GM23248 (cell line): ENCODE data around the gene VPS13D. TPM values are rescaled to one million over a fixed set of nuclear protein-coding genes. Genes with fewer than 3 reads are reported as not detected.

Experiments
- DNase-seq: peaks from one replicate; pipeline ENCODE4 v3.0.0-alpha.2; 2015
- H2AFZ ChIP-seq: fragments of 200-600 bp; sonication (generic); 2 replicates; pipeline ENCODE4 v1.6.1; 2016; ENCODE audit warnings: antibody characterized with exemption
- H3F3A ChIP-seq: fragments of 200-600 bp; sonication (generic); 2 replicates; pipeline ENCODE4 v1.6.1; 2016; ENCODE audit warnings: mild to moderate bottlenecking, antibody characterized with exemption, mixed run types; ENCODE audit not compliant: insufficient read depth
- H3K27ac ChIP-seq: fragments of 200-600 bp; sonication (generic); 2 replicates; pipeline ENCODE4 v1.5.1; 2016; ENCODE audit warnings: mild to moderate bottlenecking
- H3K27me3 ChIP-seq: fragments of 200-600 bp; sonication (generic); replicated peaks from 2 replicates; pipeline ENCODE4 v1.6.1; 2016; ENCODE audit warnings: mild to moderate bottlenecking; ENCODE audit not compliant: insufficient read depth
- H3K36me3 ChIP-seq: fragments of 200-600 bp; sonication (generic); 2 replicates; pipeline ENCODE4 v1.6.1; 2016; ENCODE audit warnings: low read depth, mild to moderate bottlenecking
- H3K4me1 ChIP-seq: fragments of 200-600 bp; sonication (generic); 2 replicates; pipeline ENCODE4 v1.6.1; 2016; ENCODE audit warnings: mild to moderate bottlenecking; ENCODE audit not compliant: insufficient read depth
- H3K4me2 ChIP-seq: fragments of 200-600 bp; sonication (generic); one replicate; pipeline ENCODE4 v1.6.1; 2016; ENCODE audit warnings: mild to moderate bottlenecking; ENCODE audit not compliant: unreplicated experiment
- H3K4me3 ChIP-seq: fragments of 200-600 bp; sonication (generic); 2 replicates; pipeline ENCODE4 v1.5.1; 2016; ENCODE audit warnings: mild to moderate bottlenecking
- H3K79me2 ChIP-seq: fragments of 200-600 bp; sonication (generic); 2 replicates; pipeline ENCODE4 v1.6.1; 2016; ENCODE audit warnings: mild to moderate bottlenecking; ENCODE audit not compliant: insufficient read depth
- H3K9ac ChIP-seq: fragments of 200-600 bp; sonication (generic); 2 replicates; pipeline ENCODE4 v1.6.1; 2016; ENCODE audit warnings: mild to moderate bottlenecking
- H3K9me2 ChIP-seq: fragments of 200-600 bp; sonication (generic); 2 replicates; pipeline ENCODE4 v1.6.1; 2016; ENCODE audit warnings: mixed run types, mild to moderate bottlenecking, moderate library complexity; ENCODE audit not compliant: insufficient read depth
- H3K9me3 ChIP-seq: fragments of 200-600 bp; sonication (generic); one replicate; pipeline ENCODE4 v1.6.1; 2017; ENCODE audit warnings: low read depth
- H4K20me1 ChIP-seq: fragments of 200-600 bp; sonication (generic); 2 replicates; pipeline ENCODE4 v1.6.0; 2016; ENCODE audit not compliant: insufficient read depth
- EZH2 ChIP-seq: fragments of 200-600 bp; sonication (generic); IDR thresholded peaks from 2 replicates; pipeline ENCODE4 v1.6.1; 2018; ENCODE audit warnings: antibody characterized with exemption, mild to moderate bottlenecking; ENCODE audit not compliant: insufficient read depth, poor library complexity, severe bottlenecking
- EZH2phosphoT487 ChIP-seq: fragments of 200-600 bp; sonication (generic); IDR thresholded peaks from 2 replicates; pipeline ENCODE4 v1.6.1; 2018; ENCODE audit warnings: antibody characterized with exemption, moderate library complexity, mild to moderate bottlenecking, low read depth; ENCODE audit not compliant: insufficient read depth
- WGBS, 2 experiments: methylation state at CpG; one replicate each; pipeline ENCODE4 v1.1.6; 2015 to 2017; ENCODE audit warnings: low lambda C conversion rate in 2 of 2, low coverage in 1 of 2; ENCODE audit errors: missing lambda C conversion rate in 2 of 2; 5-methylcytosine and 5-hydroxymethylcytosine counted together
- in situ Hi-C: fragments of 300-500 bp; cut with MboI; formaldehyde crosslinking; loops from 2 replicates; pipeline ENCODE4 v1.15.0; 2020
- polyA plus RNA-seq: library from polyadenylated mRNA; unstranded; fragments of >200 nt; fragmentation: Nextera tagmentation; extraction: Ambion mirVana; gene quantifications from 2 replicates; pipeline ENCODE4 v1.2.1, GENCODE V29; 2016
- total RNA-seq: library from RNA; depleted of rRNA; stranded (reverse); fragments of >200 nt; shearing (Covaris generic); gene quantifications from 2 replicates; pipeline ENCODE4 v1.2.3, GENCODE V29; 2014

VPS13D gene
- total and polyA plus RNA-seq, 2 experiments from 2014 or later: 6.8 to 16.4 TPM

- Histone ChIP-seq H3K4me3 (no peak overlapping the region), H3K27me3 (no peaks in the 10 kb centered on the region), H3F3A (no peaks in the 10 kb centered on the region), H2AFZ (no peak overlapping the region), H3K36me3 (no peaks in the 10 kb centered on the region), H3K9me3 (no peaks in the 10 kb centered on the region), H3K9ac (no peak overlapping the region), H4K20me1 (no peaks in the 10 kb centered on the region), H3K9me2 (no peaks in the 10 kb centered on the region), H3K27ac (no peak overlapping the region), H3K4me1 (peaks cover 22% of the 10 kb centered on the region), H3K79me2 (no peaks in the 10 kb centered on the region), H3K4me2 (no peak overlapping the region)
- WGBS, 2 experiments: 73 to 74% methylated on average over 4 of the region's 4 CpGs
- in situ Hi-C loops: no loop called here
- no peak for DNase-seq
- no peak for TF ChIP-seq EZH2phosphoT487
- no peak for TF ChIP-seq EZH2
Measured at GRCh38 chr1:12182410-12182984, 47.3 kb upstream of the VPS13D start.

- Histone ChIP-seq H3K4me3 (no peak overlapping the region), H4K20me1 (no peaks in the 10 kb centered on the region), H2AFZ (no peak overlapping the region), H3K9me3 (no peaks in the 10 kb centered on the region), H3K9me2 (no peaks in the 10 kb centered on the region), H3K4me2 (no peak overlapping the region), H3K27me3 (no peaks in the 10 kb centered on the region), H3F3A (no peaks in the 10 kb centered on the region), H3K9ac (no peak overlapping the region), H3K27ac (no peak overlapping the region), H3K79me2 (no peaks in the 10 kb centered on the region), H3K36me3 (no peaks in the 10 kb centered on the region), H3K4me1 (peaks cover 15% of the 10 kb centered on the region)
- DNase-seq: no peak
- TF ChIP-seq EZH2: no peak
- TF ChIP-seq EZH2phosphoT487: no peak
- WGBS, 2 experiments: 94 to 97% methylated on average over 7 of the region's 7 CpGs
- in situ Hi-C loops: no loop called here
Measured at GRCh38 chr1:12183095-12183794, 46.6 kb upstream of the VPS13D start.

GRCh38 chr1:12184008-12184681, 45.7 kb upstream of the VPS13D start:
- Histone ChIP-seq H3K79me2 (no peaks in the 10 kb centered on the region), H3K9ac (peak overlapping the region; percentile 60), H4K20me1 (no peaks in the 10 kb centered on the region), H3K4me1 (peaks cover 12% of the 10 kb centered on the region), H3K4me2 (peak overlapping the region; percentile 36), H3F3A (no peaks in the 10 kb centered on the region), H3K27me3 (no peaks in the 10 kb centered on the region), H2AFZ (peak overlapping the region; percentile 91), H3K4me3 (no peak overlapping the region), H3K9me3 (no peaks in the 10 kb centered on the region), H3K27ac (no peak overlapping the region), H3K9me2 (no peaks in the 10 kb centered on the region), H3K36me3 (no peaks in the 10 kb centered on the region)
- no peak for TF ChIP-seq EZH2phosphoT487
- no peak for TF ChIP-seq EZH2
- in situ Hi-C loops: no loop called here
- WGBS, 2 experiments: 1 to 8% methylated on average over 7 to 10 of the region's 10 CpGs
- peak; percentile 66 for DNase-seq

GRCh38 chr1:12185036-12185917, 44.6 kb upstream of the VPS13D start:
- 76 to 81% methylated on average over 19 of the region's 19 CpGs for WGBS, 2 experiments
- no peak for TF ChIP-seq EZH2
- TF ChIP-seq EZH2phosphoT487: no peak
- Histone ChIP-seq H3K4me1 (peaks cover 12% of the 10 kb centered on the region), H3K27ac (no peak overlapping the region), H3K9ac (no peak overlapping the region), H3K27me3 (no peaks in the 10 kb centered on the region), H2AFZ (no peak overlapping the region), H3K9me2 (no peaks in the 10 kb centered on the region), H3K36me3 (no peaks in the 10 kb centered on the region), H3F3A (no peaks in the 10 kb centered on the region), H3K9me3 (no peaks in the 10 kb centered on the region), H4K20me1 (no peaks in the 10 kb centered on the region), H3K4me3 (no peak overlapping the region), H3K4me2 (no peak overlapping the region), H3K79me2 (no peaks in the 10 kb centered on the region)
- in situ Hi-C loops: no loop called here
- no peak for DNase-seq
